HepG2 (cell line): ENCODE results near the gene CDK18. TPM values are rescaled to one million over a fixed set of nuclear protein-coding genes. Genes with fewer than 3 reads are reported as not detected.

Source experiments
- ATAC-seq: fragments of 200-7000 bp; cut with Tn5 transposase; 3 replicates; pipeline ENCODE4 v1.9.1; 2020; ENCODE audit warnings: mild to moderate bottlenecking, moderate library complexity
- BruUV-seq: library from RNA; stranded (reverse); fragments of 400-500 nt; replicated peaks from 2 replicates; lab custom pipeline; 2021; lab: Mats Ljungman, UMichigan
- CTCF ChIA-PET: fragments of 300-600 bp; formaldehyde crosslinking; extraction: SDS; loops from one replicate; lab custom pipeline; 2021; ENCODE audit warnings: low total read pairs, inconsistent platforms, low intra/inter-chr PET ratio; lab: Yijun Ruan, JAX
- POLR2A ChIA-PET: fragments of 350-600 bp; sonication (Branson Sonifier 250); formaldehyde crosslinking; loops from one replicate; lab custom pipeline; 2020; ENCODE audit warnings: antibody characterized with exemption, inconsistent platforms; lab: Yijun Ruan, JAX
- DNase-seq: peaks from one replicate; pipeline ENCODE4 v3.0.0-alpha.2; 2015; ENCODE audit warnings: low spot score
- FAIRE-seq: peaks from 3 replicates; lab custom pipeline; 2011; peaks lifted over from hg19 to GRCh38; lab: Jason Lieb, UNC
- H2AFZ ChIP-seq: one replicate; pipeline ENCODE4 v1.6.1; 2011; ENCODE audit warnings: low read length, inconsistent platforms
- H3K27ac ChIP-seq: fragments of 300-600 bp; 3 replicates; pipeline ENCODE4 v1.8.0; 2011; ENCODE audit warnings: mixed run types, mild to moderate bottlenecking, mixed read lengths, low read length, inconsistent platforms; ENCODE audit not compliant: insufficient read depth; ENCODE audit errors: extremely low read length
- H3K27me3 ChIP-seq, 2 experiments: fragments of 200-600 bp in 1 of 2; 2 replicates in 1 of 2; 3 replicates in 1 of 2; pipeline versions ENCODE4 v1.6.0 to v1.8.0; 2011; ENCODE audit warnings: low read length in 2 of 2, mild to moderate bottlenecking in 2 of 2, moderate library complexity in 2 of 2, inconsistent platforms in 1 of 2; ENCODE audit not compliant: insufficient read depth in 2 of 2, control insufficient read depth in 1 of 2
- H3K36me3 ChIP-seq, 2 experiments: fragments of 200-600 bp in 1 of 2; replicated peaks in 1 of 2; 2 replicates in 1 of 2; 3 replicates in 1 of 2; pipeline versions ENCODE4 v1.5.1 to v1.8.0; 2011; ENCODE audit warnings: low read length in 2 of 2, inconsistent platforms in 1 of 2; ENCODE audit not compliant: insufficient read depth in 2 of 2, control insufficient read depth in 1 of 2
- H3K4me1 ChIP-seq: 2 replicates; pipeline ENCODE4 v1.5.1; 2012; ENCODE audit warnings: low read length, inconsistent platforms; ENCODE audit not compliant: insufficient read depth
- H3K4me2 ChIP-seq: 2 replicates; pipeline ENCODE4 v1.6.0; 2011; ENCODE audit warnings: low read depth, low read length, inconsistent platforms
- H3K4me3 ChIP-seq, 3 experiments: fragments of 200-600 bp in 1 of 3; sonication (generic), shearing (Covaris generic) in 1 of 3; replicated peaks in 1 of 3; 2 replicates each; pipeline ENCODE4 v1.5.1; 2011 to 2016; ENCODE audit warnings: low read length in 3 of 3, inconsistent platforms in 2 of 3, low read depth in 2 of 3, mild to moderate bottlenecking in 2 of 3, control low read depth in 1 of 3, mixed read lengths in 1 of 3; ENCODE audit not compliant: insufficient read depth in 1 of 3
- H3K79me2 ChIP-seq: one replicate; pipeline ENCODE4 v1.6.1; 2011; ENCODE audit warnings: low read length, inconsistent platforms; ENCODE audit not compliant: insufficient read depth
- H3K9ac ChIP-seq: 2 replicates; pipeline ENCODE4 v1.6.0; 2011; ENCODE audit warnings: mild to moderate bottlenecking, low read depth, low read length, inconsistent platforms; ENCODE audit not compliant: insufficient read depth
- H3K9me3 ChIP-seq: 2 replicates; pipeline ENCODE4 v1.5.1; 2012; ENCODE audit warnings: mild to moderate bottlenecking, low read length
- H4K20me1 ChIP-seq: 2 replicates; pipeline ENCODE4 v1.6.0; 2011; ENCODE audit warnings: inconsistent platforms, mild to moderate bottlenecking, low read length, moderate library complexity; ENCODE audit not compliant: insufficient read depth
- BRCA1 ChIP-seq: sonication (generic); formaldehyde crosslinking; IDR thresholded peaks from 2 replicates; pipeline ENCODE4 v1.4.0; 2020; ENCODE audit warnings: missing genetic modification reagents
- ERF ChIP-seq: IDR thresholded peaks from 2 replicates; pipeline ENCODE4 v1.6.1; 2018; ENCODE audit warnings: missing biosample characterization, missing genetic modification reagents
- GABPA ChIP-seq, 2 experiments: IDR thresholded peaks; 2 replicates each; pipeline ENCODE4 v1.6.1; 2011 to 2016; ENCODE audit warnings: low read depth in 2 of 2, low read length in 1 of 2, missing biosample characterization in 1 of 2, missing genetic modification characterization in 1 of 2
- NFYB ChIP-seq: sonication (generic); formaldehyde crosslinking; IDR thresholded peaks from 2 replicates; pipeline ENCODE4 v1.4.0; 2020; ENCODE audit warnings: missing genetic modification reagents
- PATZ1 ChIP-seq: sonication (generic); formaldehyde crosslinking; IDR thresholded peaks from 2 replicates; pipeline ENCODE4 v1.4.0; 2020; ENCODE audit warnings: missing genetic modification reagents
- RARA ChIP-seq: IDR thresholded peaks from 2 replicates; pipeline ENCODE4 v1.6.1; 2016; ENCODE audit warnings: missing genetic modification reagents, missing compliant biosample characterization
- RXRB ChIP-seq: IDR thresholded peaks from 2 replicates; pipeline ENCODE4 v1.6.1; 2016; ENCODE audit warnings: borderline replicate concordance, missing genetic modification reagents, missing compliant biosample characterization
- YY1 ChIP-seq: IDR thresholded peaks from 2 replicates; pipeline ENCODE4 v1.6.1; 2011; ENCODE audit warnings: low read length, low read depth, moderate library complexity, mild to moderate bottlenecking; ENCODE audit not compliant: insufficient read depth, insufficient replicate concordance
- ZNF441 ChIP-seq: sonication (generic); formaldehyde crosslinking; IDR thresholded peaks from 2 replicates; pipeline ENCODE4 v1.7.0; 2021; ENCODE audit warnings: missing genetic modification reagents, borderline replicate concordance
- WGBS: methylation state at CpG from one replicate; pipeline ENCODE4 v1.1.6; 2017; ENCODE audit warnings: low lambda C conversion rate; 5-methylcytosine and 5-hydroxymethylcytosine counted together
- in situ Hi-C: cut with HindIII; loops from 2 replicates; pipeline ENCODE4 v1.10.0; 2017; ENCODE audit warnings: low pct_unique_long_range_greater_than_20kb; ENCODE audit not compliant: extremely low pct_ligation_motif_present
- intact Hi-C: fragments of 100-400 bp; cut with micrococcal nuclease; formaldehyde crosslinking; loops from one replicate; pipeline ENCODE4 v1.10.0; 2022; ENCODE audit not compliant: unreplicated experiment
- polyA plus RNA-seq, 8 experiments: library from polyadenylated mRNA; depleted of rRNA in 3 of 8; stranded (reverse) in 7 of 8; unstranded in 1 of 8; fragments of >200 nt; fragmentation: Illumina TruSeq in 4 of 8; extraction: Trizol in 4 of 8; gene quantifications; 2 replicates each; pipeline versions ENCODE4 v1.2.1 to v1.2.3, GENCODE V29; 2011 to 2016; ENCODE audit warnings: low read depth in 4 of 8, missing spikeins in 1 of 8, mixed read lengths in 1 of 8; ENCODE audit not compliant: insufficient read depth in 1 of 8
- total RNA-seq, 5 experiments: library from RNA; depleted of rRNA; stranded (reverse); fragments of >200 nt; fragmentation: Illumina TruSeq; extraction: Trizol; gene quantifications; 2 replicates each; pipeline ENCODE4 v1.2.3, GENCODE V29; 2016; ENCODE audit warnings: low read depth in 1 of 5
- TF ChIP-seq, protein P1 (sequence below): IDR thresholded peaks from 2 replicates; pipeline ENCODE4 v1.6.1; 2012; ENCODE audit warnings: inconsistent platforms
- TF ChIP-seq, protein P2 (sequence below): sonication (generic); formaldehyde crosslinking; IDR thresholded peaks from 2 replicates; pipeline ENCODE4 v1.4.0; 2020; ENCODE audit warnings: mild to moderate bottlenecking, missing genetic modification reagents, borderline replicate concordance
- TF ChIP-seq, protein P3 (sequence below): sonication (generic); formaldehyde crosslinking; IDR thresholded peaks from 2 replicates; pipeline ENCODE4 v1.4.0; 2020; ENCODE audit warnings: mild to moderate bottlenecking, missing genetic modification reagents

CDK18 gene
- total and polyA plus RNA-seq, 2 of the 13 experiments (the other 11 are each of a cell fraction or from before 2014, with no cell fraction given): 6.4 to 38.8 TPM

DNA sequence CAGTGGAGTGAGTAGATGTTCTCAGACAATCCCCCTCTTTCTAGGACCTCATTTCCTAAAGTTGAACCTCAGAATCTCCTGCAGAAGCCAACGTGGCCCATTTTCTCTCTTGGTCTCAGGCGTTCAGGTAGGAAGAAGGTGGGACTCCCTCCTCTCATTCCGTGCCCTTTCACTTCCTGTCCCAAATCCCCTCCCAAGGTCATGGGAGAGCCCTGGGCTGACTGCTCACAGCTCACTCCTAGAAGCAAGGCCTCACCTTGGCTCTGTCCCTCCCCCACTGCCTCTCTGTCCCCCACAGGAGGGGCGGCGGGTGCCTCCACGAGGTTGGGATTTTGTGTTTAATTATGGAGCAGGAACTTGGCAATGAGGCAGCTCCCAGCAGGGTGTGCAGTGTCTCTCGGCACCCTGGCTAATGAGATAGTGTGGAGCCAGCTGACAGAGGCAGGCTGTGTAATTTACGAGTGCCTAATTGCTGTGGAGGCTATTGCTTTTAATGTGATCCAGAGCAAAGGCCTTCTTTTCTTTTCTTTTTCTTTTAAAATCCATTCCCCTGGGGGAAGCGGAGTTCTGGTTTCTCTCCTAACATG lies 9.1 kb upstream of the CDK18 start:
- POLR2A ChIA-PET: interaction anchor here (0.8 kb wide), 1 partner anchor 45 kb away, joined by 4 read pairs; no protein-coding TSS in a partner anchor
- CTCF ChIA-PET: interaction anchor here (1.3 kb wide), 1 partner anchor 29 kb away, joined by 4 read pairs; no protein-coding TSS in a partner anchor
- ATAC-seq: no peak; the same call in 2 of the 3 replicates
- TF ChIP-seq, protein P1, sequence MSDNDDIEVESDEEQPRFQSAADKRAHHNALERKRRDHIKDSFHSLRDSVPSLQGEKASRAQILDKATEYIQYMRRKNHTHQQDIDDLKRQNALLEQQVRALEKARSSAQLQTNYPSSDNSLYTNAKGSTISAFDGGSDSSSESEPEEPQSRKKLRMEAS: 0 out of 2 replicates have a peak, but pooled peaks have one; percentile 23
- TF ChIP-seq, protein P2, sequence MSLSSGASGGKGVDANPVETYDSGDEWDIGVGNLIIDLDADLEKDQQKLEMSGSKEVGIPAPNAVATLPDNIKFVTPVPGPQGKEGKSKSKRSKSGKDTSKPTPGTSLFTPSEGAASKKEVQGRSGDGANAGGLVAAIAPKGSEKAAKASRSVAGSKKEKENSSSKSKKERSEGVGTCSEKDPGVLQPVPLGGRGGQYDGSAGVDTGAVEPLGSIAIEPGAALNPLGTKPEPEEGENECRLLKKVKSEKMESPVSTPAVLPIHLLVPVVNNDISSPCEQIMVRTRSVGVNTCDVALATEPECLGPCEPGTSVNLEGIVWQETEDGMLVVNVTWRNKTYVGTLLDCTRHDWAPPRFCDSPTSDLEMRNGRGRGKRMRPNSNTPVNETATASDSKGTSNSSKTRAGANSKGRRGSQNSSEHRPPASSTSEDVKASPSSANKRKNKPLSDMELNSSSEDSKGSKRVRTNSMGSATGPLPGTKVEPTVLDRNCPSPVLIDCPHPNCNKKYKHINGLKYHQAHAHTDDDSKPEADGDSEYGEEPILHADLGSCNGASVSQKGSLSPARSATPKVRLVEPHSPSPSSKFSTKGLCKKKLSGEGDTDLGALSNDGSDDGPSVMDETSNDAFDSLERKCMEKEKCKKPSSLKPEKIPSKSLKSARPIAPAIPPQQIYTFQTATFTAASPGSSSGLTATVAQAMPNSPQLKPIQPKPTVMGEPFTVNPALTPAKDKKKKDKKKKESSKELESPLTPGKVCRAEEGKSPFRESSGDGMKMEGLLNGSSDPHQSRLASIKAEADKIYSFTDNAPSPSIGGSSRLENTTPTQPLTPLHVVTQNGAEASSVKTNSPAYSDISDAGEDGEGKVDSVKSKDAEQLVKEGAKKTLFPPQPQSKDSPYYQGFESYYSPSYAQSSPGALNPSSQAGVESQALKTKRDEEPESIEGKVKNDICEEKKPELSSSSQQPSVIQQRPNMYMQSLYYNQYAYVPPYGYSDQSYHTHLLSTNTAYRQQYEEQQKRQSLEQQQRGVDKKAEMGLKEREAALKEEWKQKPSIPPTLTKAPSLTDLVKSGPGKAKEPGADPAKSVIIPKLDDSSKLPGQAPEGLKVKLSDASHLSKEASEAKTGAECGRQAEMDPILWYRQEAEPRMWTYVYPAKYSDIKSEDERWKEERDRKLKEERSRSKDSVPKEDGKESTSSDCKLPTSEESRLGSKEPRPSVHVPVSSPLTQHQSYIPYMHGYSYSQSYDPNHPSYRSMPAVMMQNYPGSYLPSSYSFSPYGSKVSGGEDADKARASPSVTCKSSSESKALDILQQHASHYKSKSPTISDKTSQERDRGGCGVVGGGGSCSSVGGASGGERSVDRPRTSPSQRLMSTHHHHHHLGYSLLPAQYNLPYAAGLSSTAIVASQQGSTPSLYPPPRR (CRISPR knock-in tag): peak; percentile 24; the same call in 1 of the 2 replicates
- TF ChIP-seq RXRB (CRISPR knock-in tag): peak; percentile 13; the same call in 1 of the 2 replicates
- 0 out of 2 replicates have a peak, but pooled peaks have one; percentile 32 for TF ChIP-seq RARA (CRISPR knock-in tag)
- TF ChIP-seq, protein P3, sequence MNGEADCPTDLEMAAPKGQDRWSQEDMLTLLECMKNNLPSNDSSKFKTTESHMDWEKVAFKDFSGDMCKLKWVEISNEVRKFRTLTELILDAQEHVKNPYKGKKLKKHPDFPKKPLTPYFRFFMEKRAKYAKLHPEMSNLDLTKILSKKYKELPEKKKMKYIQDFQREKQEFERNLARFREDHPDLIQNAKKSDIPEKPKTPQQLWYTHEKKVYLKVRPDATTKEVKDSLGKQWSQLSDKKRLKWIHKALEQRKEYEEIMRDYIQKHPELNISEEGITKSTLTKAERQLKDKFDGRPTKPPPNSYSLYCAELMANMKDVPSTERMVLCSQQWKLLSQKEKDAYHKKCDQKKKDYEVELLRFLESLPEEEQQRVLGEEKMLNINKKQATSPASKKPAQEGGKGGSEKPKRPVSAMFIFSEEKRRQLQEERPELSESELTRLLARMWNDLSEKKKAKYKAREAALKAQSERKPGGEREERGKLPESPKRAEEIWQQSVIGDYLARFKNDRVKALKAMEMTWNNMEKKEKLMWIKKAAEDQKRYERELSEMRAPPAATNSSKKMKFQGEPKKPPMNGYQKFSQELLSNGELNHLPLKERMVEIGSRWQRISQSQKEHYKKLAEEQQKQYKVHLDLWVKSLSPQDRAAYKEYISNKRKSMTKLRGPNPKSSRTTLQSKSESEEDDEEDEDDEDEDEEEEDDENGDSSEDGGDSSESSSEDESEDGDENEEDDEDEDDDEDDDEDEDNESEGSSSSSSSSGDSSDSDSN (CRISPR knock-in tag): peak; percentile 25; the same call in 1 of the 2 replicates
- no peak for TF ChIP-seq NFYB (CRISPR knock-in tag)
- TF ChIP-seq ERF (CRISPR knock-in tag): 0 out of 2 replicates have a peak, but pooled peaks have one; percentile 14
- TF ChIP-seq BRCA1: no peak
- TF ChIP-seq GABPA (IDR thresholded peaks at IDR 0.05; ENCODE audit: low read depth, low read length): no peak
- TF ChIP-seq GABPA (CRISPR knock-in tag; IDR thresholded peaks at IDR 0.05; ENCODE audit: low read depth): peak; percentile 68
- peak; percentile 66 for TF ChIP-seq PATZ1
- TF ChIP-seq YY1: no peak
- TF ChIP-seq ZNF441 (CRISPR knock-in tag): peak; percentile 54; the same call in 1 of the 2 replicates

More for the DNA sequence above, 9.1 kb upstream of the CDK18 start:
- in situ Hi-C loops (no loop called here), intact Hi-C loops (no loop called here)
- DNase-seq (no peak), FAIRE-seq (peak; percentile 15)
- peak overlapping the region; percentile 31; the same call in 1 of the 2 replicates for H3K9ac ChIP-seq
- H3K4me3 ChIP-seq: peak overlapping the region in 1 of 3 experiments; percentile 48; a peak in 2 of 6 replicates
- peaks cover 0 to 8% of the 10 kb centered on the region in 2 experiments; a peak in 2 of 5 replicates for H3K27me3 ChIP-seq
- no peak overlapping the region for H3K27ac ChIP-seq
- H4K20me1 ChIP-seq: no peaks in the 10 kb centered on the region
- peak overlapping the region; percentile 73 for H3K4me2 ChIP-seq
- no TSS peak for BruUV-seq
- H3K36me3 ChIP-seq: no peaks in the 10 kb centered on the region
- no peaks in the 10 kb centered on the region for H3K9me3 ChIP-seq
- no peak overlapping the region for H2AFZ ChIP-seq
- peaks cover 92% of the 10 kb centered on the region for H3K4me1 ChIP-seq
- WGBS: 5% methylated on average over 9 of the region's 9 CpGs
- H3K79me2 ChIP-seq: no peaks in the 10 kb centered on the region
